Measurements from ENCODE around the gene SLIT1. TPM values are rescaled to one million over a fixed set of nuclear protein-coding genes. Genes with fewer than 3 reads are reported as not detected.

The SLIT1 gene
- total RNA-seq, 6 experiments from 2014 or later, result 0.04 to 0.29 (median 0.12) TPM; not detected in 1

DNA sequence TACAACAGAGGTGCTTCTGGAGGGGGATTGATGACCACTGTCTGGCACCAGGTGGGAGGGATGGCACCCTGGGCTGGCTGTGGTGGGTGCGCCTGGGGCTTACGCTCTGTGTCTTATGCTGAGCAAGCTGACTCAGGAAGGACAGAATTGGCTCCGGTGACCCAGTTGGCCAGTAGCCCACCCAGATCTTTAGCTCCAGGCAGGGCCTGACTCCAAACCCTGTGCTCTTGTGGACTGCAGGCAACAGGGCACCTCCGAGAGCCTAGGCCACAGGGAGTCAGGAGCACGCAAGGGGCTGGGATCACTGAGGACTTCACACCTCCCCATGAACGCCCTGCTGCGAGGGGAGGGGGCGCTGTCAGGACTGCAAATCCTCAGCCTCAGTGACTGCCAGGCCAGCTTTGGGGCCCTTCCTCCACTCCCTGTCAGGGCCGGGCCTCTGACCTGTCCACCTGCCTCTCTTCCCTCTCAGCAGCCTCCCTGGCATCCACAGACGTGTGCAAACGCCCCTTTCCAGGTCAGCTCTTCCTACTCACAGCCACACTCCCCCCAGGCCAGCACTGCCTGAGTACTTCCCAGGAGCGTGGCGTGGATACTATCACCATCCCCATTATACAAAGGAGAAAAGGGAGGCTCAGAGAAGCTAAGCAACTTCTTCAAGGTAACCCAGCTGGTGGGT is 118.7 kb downstream of the SLIT1 start:
- WGBS (ENCODE audit: insufficient coverage, low coverage, low lambda C conversion rate, missing lambda C conversion rate), result 90% methylated on average over 2 of the region's 13 CpGs
- TF ChIP-seq, protein P1, sequence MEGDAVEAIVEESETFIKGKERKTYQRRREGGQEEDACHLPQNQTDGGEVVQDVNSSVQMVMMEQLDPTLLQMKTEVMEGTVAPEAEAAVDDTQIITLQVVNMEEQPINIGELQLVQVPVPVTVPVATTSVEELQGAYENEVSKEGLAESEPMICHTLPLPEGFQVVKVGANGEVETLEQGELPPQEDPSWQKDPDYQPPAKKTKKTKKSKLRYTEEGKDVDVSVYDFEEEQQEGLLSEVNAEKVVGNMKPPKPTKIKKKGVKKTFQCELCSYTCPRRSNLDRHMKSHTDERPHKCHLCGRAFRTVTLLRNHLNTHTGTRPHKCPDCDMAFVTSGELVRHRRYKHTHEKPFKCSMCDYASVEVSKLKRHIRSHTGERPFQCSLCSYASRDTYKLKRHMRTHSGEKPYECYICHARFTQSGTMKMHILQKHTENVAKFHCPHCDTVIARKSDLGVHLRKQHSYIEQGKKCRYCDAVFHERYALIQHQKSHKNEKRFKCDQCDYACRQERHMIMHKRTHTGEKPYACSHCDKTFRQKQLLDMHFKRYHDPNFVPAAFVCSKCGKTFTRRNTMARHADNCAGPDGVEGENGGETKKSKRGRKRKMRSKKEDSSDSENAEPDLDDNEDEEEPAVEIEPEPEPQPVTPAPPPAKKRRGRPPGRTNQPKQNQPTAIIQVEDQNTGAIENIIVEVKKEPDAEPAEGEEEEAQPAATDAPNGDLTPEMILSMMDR (IDR thresholded peaks at IDR 0.05), result no peak
- no peak for TF ChIP-seq POLR2A (IDR thresholded peaks at IDR 0.05)
- ATAC-seq, result no peak
- no peaks in the 10 kb centered on the region for H3K9me3 ChIP-seq
- H3K4me3 ChIP-seq, result no peak overlapping the region
- no peak for DNase-seq
- H3K4me1 ChIP-seq, result no peaks in the 10 kb centered on the region
- no peaks in the 10 kb centered on the region for H3K36me3 ChIP-seq
- H3K27me3 ChIP-seq, result no peaks in the 10 kb centered on the region
- intact Hi-C loops (cut with DNase I), result no loop called here
- H3K27ac ChIP-seq, result no peak overlapping the region

GRCh38 chr10:97065686-97066660 is 119.8 kb downstream of the SLIT1 start:
- H3K9me3 ChIP-seq, result no peaks in the 10 kb centered on the region
- H3K4me3 ChIP-seq, result no peak overlapping the region
- 63% methylated on average over 8 of the region's 18 CpGs for WGBS (ENCODE audit: insufficient coverage, low coverage, low lambda C conversion rate, missing lambda C conversion rate)
- no peak overlapping the region for H3K27ac ChIP-seq
- ATAC-seq, result no peak
- no peaks in the 10 kb centered on the region for H3K4me1 ChIP-seq
- H3K36me3 ChIP-seq, result no peaks in the 10 kb centered on the region
- intact Hi-C loops (cut with DNase I), result no loop called here
- no peaks in the 10 kb centered on the region for H3K27me3 ChIP-seq
- DNase-seq, result no peak
- TF ChIP-seq, protein P1 (IDR thresholded peaks at IDR 0.05), result no peak
- no peak for TF ChIP-seq POLR2A (IDR thresholded peaks at IDR 0.05)

DNA sequence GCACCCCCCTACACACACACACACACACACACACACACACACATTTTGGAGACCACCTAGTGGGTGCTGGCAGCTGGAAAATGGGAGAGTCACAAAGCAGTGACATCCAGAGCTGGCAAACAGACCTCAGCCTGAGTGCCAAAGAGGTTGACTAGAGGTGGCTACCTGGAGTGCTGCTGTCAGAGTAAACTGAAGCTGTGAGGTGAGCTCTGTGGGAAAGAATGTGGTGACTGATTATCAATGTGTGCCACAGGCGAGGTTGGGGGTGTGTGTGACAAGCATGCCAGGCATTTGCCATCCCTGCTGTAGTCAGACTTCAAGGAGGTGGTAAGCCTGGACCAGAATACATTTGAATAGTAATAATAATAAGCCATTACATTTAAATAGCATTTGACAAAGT is 120.6 kb downstream of the SLIT1 start:
- no peak overlapping the region for H3K27ac ChIP-seq
- no peaks in the 10 kb centered on the region for H3K27me3 ChIP-seq
- intact Hi-C loops (cut with DNase I), result no loop called here
- WGBS (ENCODE audit: insufficient coverage, low coverage, low lambda C conversion rate, missing lambda C conversion rate), result 25% methylated on average over 1 of the region's 1 CpG
- no peaks in the 10 kb centered on the region for H3K36me3 ChIP-seq
- ATAC-seq, result peak in 1 of 4 donors; percentile 74
- H3K9me3 ChIP-seq, result no peaks in the 10 kb centered on the region
- DNase-seq, result no peak
- TF ChIP-seq, protein P1 (IDR thresholded peaks at IDR 0.05), result no peak
- no peak for TF ChIP-seq POLR2A (IDR thresholded peaks at IDR 0.05)
- H3K4me3 ChIP-seq, result no peak overlapping the region
- no peaks in the 10 kb centered on the region for H3K4me1 ChIP-seq

DNA sequence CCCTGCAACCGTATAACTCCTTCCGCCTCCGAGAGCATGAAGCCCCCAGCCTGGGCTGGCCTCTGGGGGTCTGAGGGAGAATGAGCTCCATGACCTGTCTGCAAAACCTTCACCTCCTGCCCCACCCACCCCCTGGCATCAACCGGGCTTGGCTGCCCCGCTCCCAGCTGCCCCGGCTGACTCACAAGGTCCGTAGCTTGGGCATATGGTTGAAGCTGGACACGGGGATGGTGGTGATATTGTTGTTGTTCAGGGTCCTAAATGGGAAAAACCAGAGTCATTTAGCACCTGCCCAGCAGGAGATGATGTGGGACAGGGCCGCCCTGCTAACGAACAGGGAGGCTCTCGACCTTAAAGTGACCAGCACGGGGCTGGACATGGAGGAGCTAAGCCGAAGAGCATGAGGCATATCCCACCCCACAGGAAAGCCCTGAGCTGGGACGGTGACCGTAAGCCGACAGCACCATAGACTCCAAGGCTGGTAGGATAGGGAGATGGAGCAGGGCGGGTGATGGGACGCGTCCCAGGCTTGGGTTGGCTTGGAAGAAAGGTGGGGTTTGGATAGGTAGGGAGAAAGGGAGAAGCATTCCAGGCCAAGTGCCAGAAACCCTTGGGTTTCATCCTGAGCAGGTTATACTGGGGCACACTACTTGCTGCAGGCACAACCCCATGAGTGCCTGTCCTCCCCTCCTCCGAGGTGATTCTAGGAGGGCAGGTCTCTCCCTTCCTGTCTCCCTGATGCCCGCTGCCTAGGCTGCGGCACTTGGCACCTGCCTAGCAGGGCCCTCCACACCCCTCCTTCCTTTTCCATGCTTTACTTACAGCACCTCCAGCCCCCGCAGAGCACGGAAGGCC is 121.5 kb downstream of the SLIT1 start:
- WGBS (ENCODE audit: insufficient coverage, low coverage, low lambda C conversion rate, missing lambda C conversion rate), result 52% methylated on average over 6 of the region's 24 CpGs
- H3K27ac ChIP-seq, result no peak overlapping the region
- no peak overlapping the region for H3K4me3 ChIP-seq
- H3K4me1 ChIP-seq, result no peaks in the 10 kb centered on the region
- no peaks in the 10 kb centered on the region for H3K27me3 ChIP-seq
- H3K9me3 ChIP-seq, result no peaks in the 10 kb centered on the region
- no peak for ATAC-seq
- H3K36me3 ChIP-seq, result no peaks in the 10 kb centered on the region
- no peak for DNase-seq
- intact Hi-C loops (cut with DNase I), result no loop called here
- no peak for TF ChIP-seq POLR2A (IDR thresholded peaks at IDR 0.05)
- TF ChIP-seq, protein P1 (IDR thresholded peaks at IDR 0.05), result no peak
